ENCODE measurements around the gene SYMPK.

Gene SYMPK

GRCh38 chr19:45769821-45770191, 93.1 kb downstream of the SYMPK start:
- DNase-seq (ENCODE audit: low read depth in 1 of 2, low spot score in 1 of 2), result peak in 1 of 2 experiments; percentile 45
- H3K27me3 ChIP-seq (ENCODE audit: insufficient read depth, poor library complexity, severe bottlenecking), result peaks cover 40% of the 10 kb centered on the region
- peak overlapping the region; percentile 69 for H3K4me3 ChIP-seq (replicated peaks; ENCODE audit: insufficient read depth, low read length)
- no peak overlapping the region; the same call in 1 of the 2 replicates for H3K27ac ChIP-seq (replicated peaks)
- TF ChIP-seq REST (IDR thresholded peaks at IDR 0.05; ENCODE audit: insufficient replicate concordance, low read depth) (no peak), CTCF (IDR thresholded peaks at IDR 0.05; ENCODE audit: insufficient read depth, low read length) (no peak), GABPA (IDR thresholded peaks at IDR 0.05; ENCODE audit: low read depth) (no peak), POLR2AphosphoS5 (IDR thresholded peaks at IDR 0.05; ENCODE audit: low read depth) (no peak), SPI1 (IDR thresholded peaks at IDR 0.05; ENCODE audit: borderline replicate concordance, low read depth) (no peak)

GRCh38 chr19:45768984-45769782, 93.8 kb downstream of the SYMPK start, which contains the start of gene SIX5:
Gene SIX5, minus strand, starts transcription at chr19:45769252. Its CDS starts 408 bp downstream, at chr19:45768844.
- Histone ChIP-seq H3K4me3 (replicated peaks; ENCODE audit: insufficient read depth, low read length) (peak within 1 kb of the TSS; percentile 69), H3K27me3 (ENCODE audit: insufficient read depth, poor library complexity, severe bottlenecking) (peaks cover 38% of the 10 kb centered on the region), H3K27ac (replicated peaks) (peak within 1 kb of the TSS; percentile 33)
- TF ChIP-seq GABPA (IDR thresholded peaks at IDR 0.05; ENCODE audit: low read depth) (no peak), SPI1 (IDR thresholded peaks at IDR 0.05; ENCODE audit: borderline replicate concordance, low read depth) (no peak)
- peak; percentile 92 to 96 for DNase-seq (ENCODE audit: low read depth in 1 of 2, low spot score in 1 of 2)

GRCh38 chr19:45768655-45768983, 94.3 kb downstream of the SYMPK start:
- peak overlapping the region; percentile 69 for H3K4me3 ChIP-seq (replicated peaks; ENCODE audit: insufficient read depth, low read length)
- no peak for TF ChIP-seq POLR2AphosphoS5 (IDR thresholded peaks at IDR 0.05; ENCODE audit: low read depth)
- TF ChIP-seq SPI1 (IDR thresholded peaks at IDR 0.05; ENCODE audit: borderline replicate concordance, low read depth), result peak; percentile 29; the same call in 1 of the 2 replicates
- H3K27ac ChIP-seq (replicated peaks), result peak overlapping the region; percentile 33; the same call in 1 of the 2 replicates
- DNase-seq (ENCODE audit: low read depth in 1 of 2, low spot score in 1 of 2), result peak in 1 of 2 experiments; percentile 60
- H3K27me3 ChIP-seq (ENCODE audit: insufficient read depth, poor library complexity, severe bottlenecking), result peaks cover 43% of the 10 kb centered on the region

- peak in 1 of 2 experiments; percentile 15 for DNase-seq (ENCODE audit: low read depth in 1 of 2, low spot score in 1 of 2)
- H3K27ac ChIP-seq (replicated peaks), result no peak overlapping the region
- peak overlapping the region; percentile 69 for H3K4me3 ChIP-seq (replicated peaks; ENCODE audit: insufficient read depth, low read length)
- no peak for TF ChIP-seq GABPA (IDR thresholded peaks at IDR 0.05; ENCODE audit: low read depth)
- TF ChIP-seq REST (IDR thresholded peaks at IDR 0.05; ENCODE audit: insufficient replicate concordance, low read depth), result no peak
- TF ChIP-seq SPI1 (IDR thresholded peaks at IDR 0.05; ENCODE audit: borderline replicate concordance, low read depth), result no peak
- no peak for TF ChIP-seq CTCF (IDR thresholded peaks at IDR 0.05; ENCODE audit: insufficient read depth, low read length)
- no peak for TF ChIP-seq POLR2AphosphoS5 (IDR thresholded peaks at IDR 0.05; ENCODE audit: low read depth)
- peaks cover 42% of the 10 kb centered on the region for H3K27me3 ChIP-seq (ENCODE audit: insufficient read depth, poor library complexity, severe bottlenecking)
These were observed 94.9 kb downstream of the SYMPK start for GRCh38 chr19:45767881-45768654.

Measured in HL-60 (cell line).